Upper lobe of left lung (tissue), 6 donors: ENCODE measurements around the gene ADGRV1. TPM values are rescaled to one million over a fixed set of nuclear protein-coding genes. Genes with fewer than 3 reads are reported as not detected.

Experiments used
- ATAC-seq, 2 donors: fragments of 200-7000 bp; cut with Tn5 transposase; one replicate each; pipeline ENCODE4 v1.9.1; 2022; ENCODE audit warnings: mild to moderate bottlenecking in 2 of 2, moderate library complexity in 2 of 2; ENCODE audit not compliant: low FRiP score in 2 of 2
- DNase-seq, 2 donors: peaks; one replicate each; pipeline ENCODE4 v3.0.0-alpha.2; 2019 to 2020
- H3K27ac ChIP-seq, 4 donors: fragments of 200-600 bp; sonication (generic); one replicate each; pipeline ENCODE4 v1.5.1; 2016 to 2019
- H3K27me3 ChIP-seq, 4 donors: fragments of 200-600 bp; sonication (generic); one replicate each; pipeline ENCODE4 v1.5.1; 2017 to 2019
- H3K36me3 ChIP-seq, 4 donors: fragments of 200-600 bp; sonication (generic); one replicate each; pipeline ENCODE4 v1.5.1; 2016 to 2019
- H3K4me1 ChIP-seq, 4 donors: fragments of 200-600 bp; sonication (generic); one replicate each; pipeline ENCODE4 v1.5.1; 2018 to 2019
- H3K4me3 ChIP-seq, 4 donors: fragments of 200-600 bp; sonication (generic); one replicate each; pipeline ENCODE4 v1.5.1; 2017 to 2019; ENCODE audit warnings: mild to moderate bottlenecking in 2 of 4, moderate library complexity in 1 of 4
- H3K9me3 ChIP-seq, 4 donors: fragments of 200-600 bp; sonication (generic); one replicate each; pipeline ENCODE4 v1.5.1; 2018 to 2019
- EP300 ChIP-seq, 4 donors: sonication (generic); formaldehyde crosslinking; IDR thresholded peaks; one replicate each; pipeline ENCODE4 v1.5.1; 2017; ENCODE audit warnings: antibody characterized with exemption in 4 of 4, control low read depth in 2 of 4
- POLR2A ChIP-seq, 4 donors: fragments of 450-650 bp; IDR thresholded peaks; one replicate each; pipeline ENCODE4 v1.5.1; 2016 to 2017; ENCODE audit warnings: antibody characterized with exemption in 4 of 4, mild to moderate bottlenecking in 2 of 4
- POLR2AphosphoS5 ChIP-seq, 2 donors: sonication (generic); formaldehyde crosslinking; IDR thresholded peaks; one replicate each; pipeline ENCODE4 v1.5.1; 2017; ENCODE audit warnings: antibody characterized with exemption in 2 of 2
- whole genome bisulfite sequencing, 2 donors: methylation state at CpG; one replicate each; pipeline ENCODE4 v1.1.5; 2017 to 2018; 5-methylcytosine and 5-hydroxymethylcytosine counted together
- total RNA-seq, 6 donors: library from RNA; depleted of rRNA in 4 of 6; stranded (reverse); fragments of >200 nt in 4 of 6; gene quantifications; one replicate each; pipeline versions ENCODE4 v1.1.0 to v1.2.1, GENCODE V29; 2016 to 2021
- TF ChIP-seq, protein P1 (sequence below), 6 experiments: fragments of 450-650 bp in 4 of 6; fragments of 200-600 bp in 2 of 6; sonication (generic) in 2 of 6; IDR thresholded peaks; one replicate each; pipeline ENCODE4 v1.5.1; 2016 to 2019; ENCODE audit warnings: antibody characterized with exemption in 6 of 6
- donor health status: DM: no; HTN: no; CAD: no; lungs with moderate emphysema.
- donor health status: DM: no; HTN: yes; CAD: no; lungs with severe emphysema.

The ADGRV1 gene
- total RNA-seq, 6 donors from 2014 or later = 22.3 to 129 (median 60.4) TPM

DNA sequence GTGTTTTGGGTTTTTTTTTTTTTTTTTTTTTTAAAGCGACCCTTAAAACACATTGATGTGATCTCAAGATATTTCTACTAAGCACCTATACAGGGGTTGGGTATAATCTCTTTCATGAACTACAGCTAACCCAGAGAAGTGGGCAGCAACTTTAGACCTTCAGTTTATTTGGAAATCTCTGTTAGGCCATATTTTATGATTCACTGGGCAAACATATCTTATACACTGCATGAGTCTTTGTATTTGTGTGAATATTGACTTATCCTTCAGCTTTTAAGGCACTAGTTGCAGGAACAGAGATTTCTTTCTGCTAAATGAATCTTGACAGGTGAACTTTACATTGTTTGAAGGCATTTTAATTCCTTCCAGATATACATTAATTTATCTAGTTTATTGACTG lies 630.2 kb downstream of the ADGRV1 start:
- Histone ChIP-seq H3K27me3 (no peaks in the 10 kb centered on the region), H3K9me3 (no peaks in the 10 kb centered on the region), H3K4me3 (no peak overlapping the region), H3K27ac (no peak overlapping the region), H3K36me3 (no peaks in the 10 kb centered on the region), H3K4me1 (peaks cover 10 to 22% (median 15%) of the 10 kb centered on the region in 4 donors)
- WGBS, 2 donors = 95 to 100% methylated on average over 1 of the region's 1 CpG
- ATAC-seq = no peak
- no peak for DNase-seq
- no peak for TF ChIP-seq POLR2A (IDR thresholded peaks at IDR 0.05)
- TF ChIP-seq, protein P1, sequence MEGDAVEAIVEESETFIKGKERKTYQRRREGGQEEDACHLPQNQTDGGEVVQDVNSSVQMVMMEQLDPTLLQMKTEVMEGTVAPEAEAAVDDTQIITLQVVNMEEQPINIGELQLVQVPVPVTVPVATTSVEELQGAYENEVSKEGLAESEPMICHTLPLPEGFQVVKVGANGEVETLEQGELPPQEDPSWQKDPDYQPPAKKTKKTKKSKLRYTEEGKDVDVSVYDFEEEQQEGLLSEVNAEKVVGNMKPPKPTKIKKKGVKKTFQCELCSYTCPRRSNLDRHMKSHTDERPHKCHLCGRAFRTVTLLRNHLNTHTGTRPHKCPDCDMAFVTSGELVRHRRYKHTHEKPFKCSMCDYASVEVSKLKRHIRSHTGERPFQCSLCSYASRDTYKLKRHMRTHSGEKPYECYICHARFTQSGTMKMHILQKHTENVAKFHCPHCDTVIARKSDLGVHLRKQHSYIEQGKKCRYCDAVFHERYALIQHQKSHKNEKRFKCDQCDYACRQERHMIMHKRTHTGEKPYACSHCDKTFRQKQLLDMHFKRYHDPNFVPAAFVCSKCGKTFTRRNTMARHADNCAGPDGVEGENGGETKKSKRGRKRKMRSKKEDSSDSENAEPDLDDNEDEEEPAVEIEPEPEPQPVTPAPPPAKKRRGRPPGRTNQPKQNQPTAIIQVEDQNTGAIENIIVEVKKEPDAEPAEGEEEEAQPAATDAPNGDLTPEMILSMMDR (IDR thresholded peaks at IDR 0.05) = no peak
- TF ChIP-seq EP300 (IDR thresholded peaks at IDR 0.05) = no peak
- TF ChIP-seq POLR2AphosphoS5 (IDR thresholded peaks at IDR 0.05) = no peak

DNA sequence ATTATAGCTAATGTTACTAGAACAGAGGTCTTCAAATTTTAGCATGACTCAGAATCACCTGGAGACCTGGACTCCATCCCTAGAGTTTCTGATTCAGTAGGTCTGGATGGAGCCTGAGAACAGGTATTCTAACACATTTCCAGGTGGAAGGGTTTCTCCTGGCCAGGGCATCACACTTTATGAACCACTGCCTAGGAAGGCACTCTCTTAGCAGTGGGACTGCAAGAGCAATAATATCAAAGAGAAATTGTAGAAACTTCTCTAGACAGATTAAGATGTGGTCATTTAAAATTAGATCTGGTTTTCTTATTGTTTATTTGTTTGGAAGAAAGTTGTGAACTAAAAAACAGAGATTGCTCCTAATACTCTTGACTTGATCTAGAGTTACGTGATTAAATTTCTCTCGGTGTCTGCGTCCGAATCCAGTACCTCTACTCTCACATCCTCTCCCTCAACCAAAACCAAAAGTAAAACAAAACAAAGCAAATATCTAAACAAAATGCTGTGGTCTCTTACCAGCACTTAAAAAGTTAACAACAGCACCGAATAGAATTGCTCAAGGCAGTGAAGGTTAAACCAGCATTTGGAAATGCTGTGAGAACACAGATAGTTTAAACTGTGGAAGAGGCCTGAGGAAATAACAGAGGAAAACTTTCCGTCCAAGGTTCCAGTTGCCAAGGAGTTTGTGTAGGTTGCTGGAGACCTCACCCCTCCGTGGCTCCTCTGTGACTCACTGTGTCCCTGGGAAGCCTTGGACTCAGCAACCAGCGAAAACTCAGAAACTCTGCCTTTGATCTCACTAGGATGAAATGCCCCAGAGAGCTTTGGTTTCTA lies 631.1 kb downstream of the ADGRV1 start:
- peaks cover 10 to 20% (median 15%) of the 10 kb centered on the region in 4 donors for H3K4me1 ChIP-seq
- peak in 1 of 2 donors; percentile 31 for DNase-seq
- H3K27ac ChIP-seq = peak overlapping the region; percentile 7 to 82 (median 68)
- peak; percentile 26 to 91 for ATAC-seq
- 28 to 45% methylated on average over 8 of the region's 8 CpGs for WGBS, 2 donors
- H3K4me3 ChIP-seq = peak overlapping the region in 3 of 4 donors; percentile 1 to 29 (median 26)
- H3K9me3 ChIP-seq = no peaks in the 10 kb centered on the region
- no peak for TF ChIP-seq POLR2A (IDR thresholded peaks at IDR 0.05)
- TF ChIP-seq, protein P1 (IDR thresholded peaks at IDR 0.05) = no peak
- no peak for TF ChIP-seq EP300 (IDR thresholded peaks at IDR 0.05)
- no peak for TF ChIP-seq POLR2AphosphoS5 (IDR thresholded peaks at IDR 0.05)
- no peaks in the 10 kb centered on the region for H3K27me3 ChIP-seq
- no peaks in the 10 kb centered on the region for H3K36me3 ChIP-seq

DNA sequence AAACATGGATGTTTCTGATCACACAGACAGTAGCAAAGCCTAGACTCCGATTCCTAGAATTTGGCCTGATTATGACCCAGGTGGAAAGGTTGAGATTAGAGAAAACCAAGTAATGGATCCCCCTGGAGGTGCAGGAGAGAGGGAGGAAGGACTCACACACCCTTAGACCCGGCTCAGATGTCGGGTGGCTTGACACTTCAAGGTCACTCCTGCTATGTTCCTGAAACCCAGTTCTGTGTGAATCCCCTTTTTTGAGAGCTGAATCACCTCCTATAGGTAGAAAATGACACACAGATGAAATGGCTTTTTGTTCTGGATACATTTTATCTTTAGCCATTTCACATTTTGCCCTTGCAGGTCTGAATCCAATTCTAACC lies 631.7 kb downstream of the ADGRV1 start:
- H3K4me3 ChIP-seq = peak overlapping the region in 2 of 4 donors; percentile 26 to 29
- H3K4me1 ChIP-seq = peaks cover 10 to 20% (median 15%) of the 10 kb centered on the region in 4 donors
- no peaks in the 10 kb centered on the region for H3K9me3 ChIP-seq
- TF ChIP-seq, protein P1 (IDR thresholded peaks at IDR 0.05) = no peak
- TF ChIP-seq POLR2A (IDR thresholded peaks at IDR 0.05) (no peak), EP300 (IDR thresholded peaks at IDR 0.05) (no peak), POLR2AphosphoS5 (IDR thresholded peaks at IDR 0.05) (no peak)
- peak overlapping the region; percentile 7 to 82 (median 68) for H3K27ac ChIP-seq
- H3K27me3 ChIP-seq = no peaks in the 10 kb centered on the region
- 52 to 72% methylated on average over 3 of the region's 3 CpGs for WGBS, 2 donors
- DNase-seq = no peak
- peak; percentile 40 to 47 for ATAC-seq
- no peaks in the 10 kb centered on the region for H3K36me3 ChIP-seq

DNA sequence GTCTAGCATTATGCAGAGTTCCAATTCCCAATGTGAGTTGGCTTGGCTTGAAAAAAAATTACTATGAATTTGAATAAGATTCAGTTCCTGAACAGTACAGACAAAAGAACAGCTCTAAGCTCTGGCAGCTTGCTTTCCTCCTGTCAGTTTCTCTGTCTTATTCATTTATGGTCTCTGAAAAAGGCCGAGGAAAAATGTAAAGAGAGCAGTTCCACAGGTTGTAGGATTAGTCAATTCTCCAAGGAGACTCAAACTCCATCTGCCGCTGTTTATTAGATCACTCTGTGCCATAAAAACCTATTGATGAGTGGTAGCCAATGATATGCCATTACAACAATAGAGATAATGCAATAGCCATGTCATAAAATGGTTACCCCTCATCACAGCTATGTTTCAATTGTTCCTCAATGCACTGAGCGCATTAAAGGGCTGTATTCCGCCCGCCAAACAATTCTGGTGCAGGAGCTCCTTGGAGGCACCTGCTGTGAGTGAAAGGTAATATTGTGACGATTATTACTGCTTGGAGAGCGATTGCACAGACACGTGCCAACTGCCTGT lies 636.3 kb downstream of the ADGRV1 start:
- H3K27ac ChIP-seq = no peak overlapping the region
- H3K4me3 ChIP-seq = no peak overlapping the region
- H3K27me3 ChIP-seq = no peaks in the 10 kb centered on the region
- no peak for ATAC-seq
- DNase-seq = no peak
- TF ChIP-seq, protein P1 (IDR thresholded peaks at IDR 0.05) = no peak
- TF ChIP-seq POLR2AphosphoS5 (IDR thresholded peaks at IDR 0.05) = no peak
- TF ChIP-seq EP300 (IDR thresholded peaks at IDR 0.05) = no peak
- no peak for TF ChIP-seq POLR2A (IDR thresholded peaks at IDR 0.05)
- WGBS, 2 donors = 91 to 97% methylated on average over 8 of the region's 8 CpGs
- peaks cover 8 to 10% (median 10%) of the 10 kb centered on the region in 4 donors for H3K4me1 ChIP-seq
- no peaks in the 10 kb centered on the region for H3K9me3 ChIP-seq
- no peaks in the 10 kb centered on the region for H3K36me3 ChIP-seq
